HepG2 (cell line): ENCODE measurements around the gene APOA1. TPM values are rescaled to one million over a fixed set of nuclear protein-coding genes. Genes with fewer than 3 reads are reported as not detected.

Source experiments
- AKAP8 ChIP-seq: sonication (generic); formaldehyde crosslinking; IDR thresholded peaks from 2 replicates; pipeline ENCODE4 v1.5.1; 2020; ENCODE audit warnings: mild to moderate bottlenecking, missing genetic modification reagents
- DMTF1 ChIP-seq: sonication (generic); formaldehyde crosslinking; IDR thresholded peaks from 2 replicates; pipeline ENCODE4 v1.4.0; 2020; ENCODE audit warnings: mild to moderate bottlenecking, missing genetic modification reagents
- KDM2A ChIP-seq: sonication (generic); formaldehyde crosslinking; IDR thresholded peaks from 2 replicates; pipeline ENCODE4 v1.4.0; 2020; ENCODE audit warnings: low read depth, missing genetic modification reagents, borderline replicate concordance
- KDM5B ChIP-seq: sonication (generic); formaldehyde crosslinking; IDR thresholded peaks from 2 replicates; pipeline ENCODE4 v1.4.0; 2020; ENCODE audit warnings: missing genetic modification reagents, mild to moderate bottlenecking, borderline replicate concordance
- KLF16 ChIP-seq, 2 experiments: sonication (generic) in 1 of 2; formaldehyde crosslinking in 1 of 2; IDR thresholded peaks; 2 replicates each; pipeline versions ENCODE4 v1.6.1 to v1.8.0; 2016 to 2023; ENCODE audit warnings: missing genetic modification reagents in 2 of 2, missing compliant biosample characterization in 1 of 2
- MED1 ChIP-seq: sonication (generic); formaldehyde crosslinking; IDR thresholded peaks from 2 replicates; pipeline ENCODE4 v1.4.0; 2020; ENCODE audit warnings: missing genetic modification reagents
- NAIF1 ChIP-seq: sonication (generic); formaldehyde crosslinking; IDR thresholded peaks from 2 replicates; pipeline ENCODE4 v1.5.0; 2020; ENCODE audit warnings: mild to moderate bottlenecking, missing genetic modification reagents, borderline replicate concordance
- NFKBIZ ChIP-seq: IDR thresholded peaks from 2 replicates; pipeline ENCODE4 v1.6.1; 2018; ENCODE audit warnings: missing genetic modification reagents, missing compliant biosample characterization
- SMC3 ChIP-seq: IDR thresholded peaks from 2 replicates; pipeline ENCODE4 v1.6.1; 2011; ENCODE audit warnings: low read length, improper control_type of control experiment
- TBL1XR1 ChIP-seq: fragments of 150-350 bp; IDR thresholded peaks from 2 replicates; pipeline ENCODE4 v1.6.1; 2014; ENCODE audit warnings: borderline replicate concordance, low read length; ENCODE audit not compliant: partially characterized antibody
- ZGPAT ChIP-seq: IDR thresholded peaks from 2 replicates; pipeline ENCODE4 v1.6.1; 2016; ENCODE audit warnings: mild to moderate bottlenecking
- ZMYM4 ChIP-seq: sonication (generic); formaldehyde crosslinking; IDR thresholded peaks from 2 replicates; pipeline ENCODE4 v1.8.1; 2023; ENCODE audit warnings: mild to moderate bottlenecking, missing genetic modification reagents
- ZNF263 ChIP-seq: sonication (generic); formaldehyde crosslinking; IDR thresholded peaks from 2 replicates; pipeline ENCODE4 v1.4.0; 2020; ENCODE audit warnings: missing genetic modification reagents
- ZNF280B ChIP-seq: sonication (generic); formaldehyde crosslinking; IDR thresholded peaks from 2 replicates; pipeline ENCODE4 v1.5.0; 2020; ENCODE audit warnings: missing genetic modification reagents, mild to moderate bottlenecking, borderline replicate concordance
- ZNF333 ChIP-seq: sonication (generic); formaldehyde crosslinking; IDR thresholded peaks from 2 replicates; pipeline ENCODE4 v1.4.0; 2020; ENCODE audit warnings: mild to moderate bottlenecking, missing genetic modification reagents, borderline replicate concordance
- ZNF614 ChIP-seq: IDR thresholded peaks from 2 replicates; pipeline ENCODE4 v1.6.1; 2018; ENCODE audit warnings: missing biosample characterization, missing genetic modification reagents, inconsistent platforms, borderline replicate concordance
- ZNF777 ChIP-seq: sonication (generic); formaldehyde crosslinking; IDR thresholded peaks from 2 replicates; pipeline ENCODE4 v1.4.0; 2020; ENCODE audit warnings: missing genetic modification reagents
- ZNF788 ChIP-seq: sonication (generic); formaldehyde crosslinking; IDR thresholded peaks from 2 replicates; pipeline ENCODE4 v1.5.0; 2020; ENCODE audit warnings: mild to moderate bottlenecking, missing genetic modification reagents, borderline replicate concordance
- ZSCAN29 ChIP-seq: sonication (generic); formaldehyde crosslinking; conservative IDR thresholded peaks from 2 replicates; pipeline ENCODE4 v1.4.0; 2020; ENCODE audit warnings: mild to moderate bottlenecking, missing genetic modification reagents
- polyA plus RNA-seq, 8 experiments: library from polyadenylated mRNA; depleted of rRNA in 3 of 8; stranded (reverse) in 7 of 8; unstranded in 1 of 8; fragments of >200 nt; fragmentation: Illumina TruSeq in 4 of 8; extraction: Trizol in 4 of 8; gene quantifications; 2 replicates each; pipeline versions ENCODE4 v1.2.1 to v1.2.3, GENCODE V29; 2011 to 2016; ENCODE audit warnings: low read depth in 4 of 8, missing spikeins in 1 of 8, mixed read lengths in 1 of 8; ENCODE audit not compliant: insufficient read depth in 1 of 8
- total RNA-seq, 5 experiments: library from RNA; depleted of rRNA; stranded (reverse); fragments of >200 nt; fragmentation: Illumina TruSeq; extraction: Trizol; gene quantifications; 2 replicates each; pipeline ENCODE4 v1.2.3, GENCODE V29; 2016; ENCODE audit warnings: low read depth in 1 of 5
- TF ChIP-seq, protein P1 (sequence below): sonication (generic); formaldehyde crosslinking; IDR thresholded peaks from 2 replicates; pipeline ENCODE4 v1.4.0; 2020; ENCODE audit warnings: missing genetic modification reagents

The APOA1 gene
- total and polyA plus RNA-seq, 2 of the 13 experiments (the other 11 are each of a cell fraction or from before 2014, with no cell fraction given): 1,973 to 5,485 TPM

DNA sequence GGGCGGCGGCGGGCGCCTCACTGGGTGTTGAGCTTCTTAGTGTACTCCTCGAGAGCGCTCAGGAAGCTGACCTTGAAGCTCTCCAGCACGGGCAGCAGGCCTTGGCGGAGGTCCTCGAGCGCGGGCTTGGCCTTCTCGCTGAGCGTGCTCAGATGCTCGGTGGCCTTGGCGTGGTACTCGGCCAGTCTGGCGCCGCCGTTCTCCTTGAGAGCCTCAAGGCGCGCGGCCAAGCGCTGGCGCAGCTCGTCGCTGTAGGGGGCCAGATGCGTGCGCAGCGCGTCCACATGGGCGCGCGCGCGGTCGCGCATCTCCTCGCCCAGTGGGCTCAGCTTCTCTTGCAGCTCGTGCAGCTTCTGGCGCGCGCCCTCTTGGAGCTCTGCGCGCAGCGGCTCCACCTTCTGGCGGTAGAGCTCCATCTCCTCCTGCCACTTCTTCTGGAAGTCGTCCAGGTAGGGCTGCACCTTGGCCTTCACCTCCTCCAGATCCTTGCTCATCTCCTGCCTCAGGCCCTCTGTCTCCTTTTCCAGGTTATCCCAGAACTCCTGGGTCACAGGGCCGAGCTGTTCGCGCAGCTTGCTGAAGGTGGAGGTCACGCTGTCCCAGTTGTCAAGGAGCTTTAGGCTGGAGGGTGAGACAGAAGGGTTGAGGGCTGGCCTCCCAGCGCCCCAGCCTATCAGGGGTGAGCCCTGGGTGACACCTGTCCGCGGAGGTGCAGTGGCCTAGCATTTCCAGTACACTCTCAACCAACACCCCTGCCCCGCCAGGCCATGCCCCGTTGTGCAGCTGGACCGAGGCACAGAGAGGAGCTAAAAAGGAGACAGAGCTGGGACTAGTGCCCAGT lies 1.4 kb downstream of the APOA1 start (continued):
- TF ChIP-seq DMTF1 (CRISPR knock-in tag): no peak
- peak; percentile 19; the same call in 1 of the 2 replicates for TF ChIP-seq ZNF614
- peak; percentile 37; the same call in 1 of the 2 replicates for TF ChIP-seq ZGPAT (CRISPR knock-in tag)
- 0 out of 2 replicates have a peak, but pooled peaks have one; percentile 10 for TF ChIP-seq ZNF333 (CRISPR knock-in tag)
- TF ChIP-seq ZNF280B (CRISPR knock-in tag): peak; percentile 6; the same call in 1 of the 2 replicates
- no peak for TF ChIP-seq KDM2A (CRISPR knock-in tag)
- TF ChIP-seq SMC3: peak; percentile 27; the same call in 1 of the 2 replicates
- TF ChIP-seq TBL1XR1: no peak
- TF ChIP-seq, protein P1, sequence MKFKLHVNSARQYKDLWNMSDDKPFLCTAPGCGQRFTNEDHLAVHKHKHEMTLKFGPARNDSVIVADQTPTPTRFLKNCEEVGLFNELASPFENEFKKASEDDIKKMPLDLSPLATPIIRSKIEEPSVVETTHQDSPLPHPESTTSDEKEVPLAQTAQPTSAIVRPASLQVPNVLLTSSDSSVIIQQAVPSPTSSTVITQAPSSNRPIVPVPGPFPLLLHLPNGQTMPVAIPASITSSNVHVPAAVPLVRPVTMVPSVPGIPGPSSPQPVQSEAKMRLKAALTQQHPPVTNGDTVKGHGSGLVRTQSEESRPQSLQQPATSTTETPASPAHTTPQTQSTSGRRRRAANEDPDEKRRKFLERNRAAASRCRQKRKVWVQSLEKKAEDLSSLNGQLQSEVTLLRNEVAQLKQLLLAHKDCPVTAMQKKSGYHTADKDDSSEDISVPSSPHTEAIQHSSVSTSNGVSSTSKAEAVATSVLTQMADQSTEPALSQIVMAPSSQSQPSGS (CRISPR knock-in tag): no peak; the same call in 1 of the 2 replicates
- TF ChIP-seq NFKBIZ (CRISPR knock-in tag): peak; percentile 55; the same call in 1 of the 2 replicates
- TF ChIP-seq ZNF788 (CRISPR knock-in tag): peak; percentile 47; the same call in 1 of the 2 replicates
- TF ChIP-seq NAIF1 (CRISPR knock-in tag): no peak
- TF ChIP-seq MED1: peak; percentile 42; the same call in 1 of the 2 replicates
- peak; percentile 38; the same call in 1 of the 2 replicates for TF ChIP-seq ZNF777
- TF ChIP-seq ZNF263: peak; percentile 37; the same call in 1 of the 2 replicates
- TF ChIP-seq ZMYM4 (CRISPR knock-in tag): peak; percentile 23; the same call in 1 of the 2 replicates
- peak; percentile 56; the same call in 1 of the 2 replicates for TF ChIP-seq AKAP8 (CRISPR knock-in tag)
- TF ChIP-seq ZSCAN29: no peak
- peak; percentile 51; the same call in 1 of the 2 replicates for TF ChIP-seq KDM5B (CRISPR knock-in tag)
- TF ChIP-seq KLF16 (CRISPR knock-in tag; IDR thresholded peaks at IDR 0.05): peak in 1 of 2 experiments; percentile 75; a peak in 2 of 4 replicates
